Measurements from ENCODE around the gene APOL6.

Gene APOL6

DNA sequence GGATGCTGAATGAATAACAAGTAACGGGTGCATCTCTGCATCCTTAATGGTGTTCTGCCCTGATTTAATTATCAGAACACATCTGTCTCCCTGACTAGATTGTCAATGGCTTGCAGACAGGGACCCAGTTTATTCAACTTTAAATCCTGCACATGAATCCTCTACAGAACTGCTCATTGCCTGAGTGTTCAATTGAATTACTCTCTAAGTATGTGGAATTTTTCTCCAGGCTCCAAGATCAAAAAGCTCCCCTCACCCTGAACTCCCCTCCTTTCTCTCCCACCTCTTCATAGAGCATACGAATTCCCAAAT, 42.9 kb upstream of the APOL6 start:
- Histone ChIP-seq H3K36me3 (ENCODE audit: insufficient read depth, low read length) (no peaks in the 10 kb centered on the region), H3K27ac (ENCODE audit: low read depth, low read length, poor library complexity, severe bottlenecking) (no peak overlapping the region), H3K4me3 (ENCODE audit: low read depth, low read length, poor library complexity, severe bottlenecking) (no peak overlapping the region), H3K9me3 (ENCODE audit: low read length) (no peaks in the 10 kb centered on the region), H2AFZ (ENCODE audit: low read length) (no peak overlapping the region), H3K4me2 (ENCODE audit: low read length) (no peak overlapping the region), H3K9ac (ENCODE audit: low read length) (no peak overlapping the region), H3K9me2 (ENCODE audit: low read depth, low read length) (no peaks in the 10 kb centered on the region), H3F3A (ENCODE audit: insufficient read depth, low read length) (no peaks in the 10 kb centered on the region), H4K20me1 (ENCODE audit: insufficient read depth, low read length) (no peaks in the 10 kb centered on the region), H3K27me3 (ENCODE audit: insufficient read depth, low read length) (no peaks in the 10 kb centered on the region), H3K4me1 (ENCODE audit: insufficient read depth, low read length, severe bottlenecking) (no peaks in the 10 kb centered on the region), H3K79me2 (ENCODE audit: insufficient read depth, low read length) (no peaks in the 10 kb centered on the region)
- TF ChIP-seq EZH2 (IDR thresholded peaks at IDR 0.05; ENCODE audit: borderline replicate concordance, low read length) = no peak
- TF ChIP-seq, protein P1, sequence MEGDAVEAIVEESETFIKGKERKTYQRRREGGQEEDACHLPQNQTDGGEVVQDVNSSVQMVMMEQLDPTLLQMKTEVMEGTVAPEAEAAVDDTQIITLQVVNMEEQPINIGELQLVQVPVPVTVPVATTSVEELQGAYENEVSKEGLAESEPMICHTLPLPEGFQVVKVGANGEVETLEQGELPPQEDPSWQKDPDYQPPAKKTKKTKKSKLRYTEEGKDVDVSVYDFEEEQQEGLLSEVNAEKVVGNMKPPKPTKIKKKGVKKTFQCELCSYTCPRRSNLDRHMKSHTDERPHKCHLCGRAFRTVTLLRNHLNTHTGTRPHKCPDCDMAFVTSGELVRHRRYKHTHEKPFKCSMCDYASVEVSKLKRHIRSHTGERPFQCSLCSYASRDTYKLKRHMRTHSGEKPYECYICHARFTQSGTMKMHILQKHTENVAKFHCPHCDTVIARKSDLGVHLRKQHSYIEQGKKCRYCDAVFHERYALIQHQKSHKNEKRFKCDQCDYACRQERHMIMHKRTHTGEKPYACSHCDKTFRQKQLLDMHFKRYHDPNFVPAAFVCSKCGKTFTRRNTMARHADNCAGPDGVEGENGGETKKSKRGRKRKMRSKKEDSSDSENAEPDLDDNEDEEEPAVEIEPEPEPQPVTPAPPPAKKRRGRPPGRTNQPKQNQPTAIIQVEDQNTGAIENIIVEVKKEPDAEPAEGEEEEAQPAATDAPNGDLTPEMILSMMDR (IDR thresholded peaks at IDR 0.05; ENCODE audit: low read length) = no peak

DNA sequence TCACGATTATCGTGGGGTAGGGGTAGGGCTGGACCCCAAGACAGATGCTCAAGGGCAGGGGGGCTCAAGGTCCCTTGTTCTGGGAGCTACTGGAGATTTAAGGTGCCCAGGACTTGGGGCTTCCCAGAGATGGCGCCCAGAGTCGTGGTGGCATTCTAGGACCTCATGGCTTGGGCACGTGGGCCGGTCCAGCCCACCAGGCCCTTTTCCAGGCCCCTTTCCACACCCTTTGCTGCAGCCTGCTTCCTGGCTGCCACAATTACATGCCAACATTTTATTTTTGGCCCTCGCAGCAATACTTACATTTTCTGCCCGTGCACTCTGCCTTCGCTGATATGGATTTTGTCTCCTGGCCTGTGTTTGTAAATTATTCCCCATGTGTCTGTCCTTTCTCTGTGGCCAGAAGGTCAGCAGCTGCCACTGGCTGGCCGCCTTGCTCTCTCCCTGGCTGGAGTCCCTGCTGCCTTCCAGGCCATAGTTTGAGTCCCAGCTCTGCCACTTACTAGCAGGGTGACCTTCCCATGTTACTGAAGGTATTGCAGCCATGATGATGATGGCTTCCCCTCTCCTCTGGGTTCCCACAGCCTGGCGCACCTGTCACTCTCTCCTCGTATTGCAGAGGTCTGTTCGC, 42.3 kb upstream of the APOL6 start:
- Histone ChIP-seq H3K79me2 (ENCODE audit: insufficient read depth, low read length) (no peaks in the 10 kb centered on the region), H3K9ac (ENCODE audit: low read length) (no peak overlapping the region), H3K4me3 (ENCODE audit: low read depth, low read length, poor library complexity, severe bottlenecking) (no peak overlapping the region), H3K27me3 (ENCODE audit: insufficient read depth, low read length) (no peaks in the 10 kb centered on the region), H3F3A (ENCODE audit: insufficient read depth, low read length) (no peaks in the 10 kb centered on the region), H3K4me1 (ENCODE audit: insufficient read depth, low read length, severe bottlenecking) (no peaks in the 10 kb centered on the region), H3K4me2 (ENCODE audit: low read length) (no peak overlapping the region), H2AFZ (ENCODE audit: low read length) (no peak overlapping the region), H3K36me3 (ENCODE audit: insufficient read depth, low read length) (no peaks in the 10 kb centered on the region), H4K20me1 (ENCODE audit: insufficient read depth, low read length) (no peaks in the 10 kb centered on the region), H3K27ac (ENCODE audit: low read depth, low read length, poor library complexity, severe bottlenecking) (no peak overlapping the region), H3K9me2 (ENCODE audit: low read depth, low read length) (no peaks in the 10 kb centered on the region), H3K9me3 (ENCODE audit: low read length) (no peaks in the 10 kb centered on the region)
- TF ChIP-seq EZH2 (IDR thresholded peaks at IDR 0.05; ENCODE audit: borderline replicate concordance, low read length) = no peak
- TF ChIP-seq, protein P1 (IDR thresholded peaks at IDR 0.05; ENCODE audit: low read length) = no peak

DNA sequence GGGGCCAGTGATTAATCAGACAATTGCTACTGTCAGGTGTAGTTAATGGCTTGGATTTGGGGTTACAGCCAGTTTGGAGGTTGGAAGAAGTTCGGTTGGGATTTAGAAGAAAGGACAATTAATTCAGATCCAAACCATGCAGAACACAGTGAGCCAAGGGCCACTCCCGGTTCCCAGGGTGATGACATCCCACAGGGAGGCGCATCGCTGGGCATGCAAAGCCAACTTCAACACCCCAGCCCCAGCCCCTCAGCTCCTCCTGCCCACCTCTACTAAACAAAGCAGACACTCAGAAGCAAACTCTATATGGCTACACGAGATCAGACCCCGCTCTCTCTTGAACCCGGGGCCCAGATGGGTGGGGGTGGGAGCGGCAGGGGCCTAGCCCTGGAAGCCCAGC, 41.3 kb upstream of the APOL6 start:
- Histone ChIP-seq H3K9me3 (ENCODE audit: low read length) (no peaks in the 10 kb centered on the region), H3K4me3 (ENCODE audit: low read depth, low read length, poor library complexity, severe bottlenecking) (no peak overlapping the region), H3F3A (ENCODE audit: insufficient read depth, low read length) (no peaks in the 10 kb centered on the region), H4K20me1 (ENCODE audit: insufficient read depth, low read length) (no peaks in the 10 kb centered on the region), H3K9me2 (ENCODE audit: low read depth, low read length) (no peaks in the 10 kb centered on the region), H3K79me2 (ENCODE audit: insufficient read depth, low read length) (no peaks in the 10 kb centered on the region), H3K36me3 (ENCODE audit: insufficient read depth, low read length) (no peaks in the 10 kb centered on the region), H3K9ac (ENCODE audit: low read length) (no peak overlapping the region), H3K27ac (ENCODE audit: low read depth, low read length, poor library complexity, severe bottlenecking) (no peak overlapping the region), H2AFZ (ENCODE audit: low read length) (no peak overlapping the region), H3K27me3 (ENCODE audit: insufficient read depth, low read length) (no peaks in the 10 kb centered on the region), H3K4me1 (ENCODE audit: insufficient read depth, low read length, severe bottlenecking) (no peaks in the 10 kb centered on the region), H3K4me2 (ENCODE audit: low read length) (no peak overlapping the region)
- no peak for TF ChIP-seq EZH2 (IDR thresholded peaks at IDR 0.05; ENCODE audit: borderline replicate concordance, low read length)
- TF ChIP-seq, protein P1 (IDR thresholded peaks at IDR 0.05; ENCODE audit: low read length) = no peak

All from OCI-LY1 (cell line).